Measurements from ENCODE around the gene FBRS.

The FBRS gene

GRCh38 chr16:30711712-30712111, 53.5 kb downstream of the FBRS start:
- TF ChIP-seq, protein P1, sequence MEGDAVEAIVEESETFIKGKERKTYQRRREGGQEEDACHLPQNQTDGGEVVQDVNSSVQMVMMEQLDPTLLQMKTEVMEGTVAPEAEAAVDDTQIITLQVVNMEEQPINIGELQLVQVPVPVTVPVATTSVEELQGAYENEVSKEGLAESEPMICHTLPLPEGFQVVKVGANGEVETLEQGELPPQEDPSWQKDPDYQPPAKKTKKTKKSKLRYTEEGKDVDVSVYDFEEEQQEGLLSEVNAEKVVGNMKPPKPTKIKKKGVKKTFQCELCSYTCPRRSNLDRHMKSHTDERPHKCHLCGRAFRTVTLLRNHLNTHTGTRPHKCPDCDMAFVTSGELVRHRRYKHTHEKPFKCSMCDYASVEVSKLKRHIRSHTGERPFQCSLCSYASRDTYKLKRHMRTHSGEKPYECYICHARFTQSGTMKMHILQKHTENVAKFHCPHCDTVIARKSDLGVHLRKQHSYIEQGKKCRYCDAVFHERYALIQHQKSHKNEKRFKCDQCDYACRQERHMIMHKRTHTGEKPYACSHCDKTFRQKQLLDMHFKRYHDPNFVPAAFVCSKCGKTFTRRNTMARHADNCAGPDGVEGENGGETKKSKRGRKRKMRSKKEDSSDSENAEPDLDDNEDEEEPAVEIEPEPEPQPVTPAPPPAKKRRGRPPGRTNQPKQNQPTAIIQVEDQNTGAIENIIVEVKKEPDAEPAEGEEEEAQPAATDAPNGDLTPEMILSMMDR (conservative IDR thresholded peaks at IDR 0.05): no peak
- H3K27ac ChIP-seq: no peak overlapping the region

DNA sequence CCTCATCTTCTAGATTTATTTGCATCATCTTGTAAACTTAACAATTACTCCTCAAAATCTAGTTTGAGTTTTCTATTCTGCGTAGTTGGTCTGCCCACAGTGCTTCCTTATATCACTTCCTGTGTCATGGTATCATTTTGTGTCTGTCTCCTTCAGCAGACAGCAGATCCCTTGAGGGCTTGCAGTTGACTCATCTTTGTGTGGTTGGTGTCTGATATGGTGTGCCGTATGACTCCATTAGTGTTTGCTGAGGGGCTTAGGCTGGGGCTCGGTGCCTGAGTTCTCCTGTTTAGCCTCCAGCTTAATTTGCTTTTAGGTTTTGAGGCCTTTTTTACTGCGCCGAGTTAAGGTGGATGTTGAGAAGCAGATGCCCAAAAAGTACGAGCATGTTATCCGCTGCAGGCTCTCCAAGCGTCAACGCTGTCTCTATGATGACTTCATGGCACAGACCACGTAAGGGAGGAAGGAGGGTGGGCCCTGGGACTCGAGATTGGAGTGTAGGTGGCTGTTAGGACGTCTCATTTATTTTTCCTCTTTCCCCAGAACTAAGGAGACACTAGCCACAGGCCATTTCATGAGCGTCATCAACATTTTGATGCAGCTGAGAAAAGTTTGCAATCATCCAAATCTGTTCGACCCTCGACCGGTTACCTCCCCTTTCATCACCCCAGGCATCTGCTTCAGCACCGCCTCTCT, 57.7 kb downstream of the FBRS start:
- no peak overlapping the region for H3K27ac ChIP-seq
- TF ChIP-seq, protein P1 (conservative IDR thresholded peaks at IDR 0.05): no peak

GRCh38 chr16:30720086-30720485, 61.9 kb downstream of the FBRS start:
- H3K27ac ChIP-seq: no peak overlapping the region
- TF ChIP-seq, protein P1 (conservative IDR thresholded peaks at IDR 0.05): no peak
